BLaER1 (cell line): Measurements from ENCODE around the gene METTL4.
"Not testable (repeated sequence)": the region's sequence is repeated elsewhere in the genome, so short reads cannot be mapped to it uniquely, and the experiment has no call there.

Experiments used
- H3K27ac ChIP-seq: shearing (Covaris generic); formaldehyde crosslinking; 2 replicates; pipeline ENCODE4 v1.8.1; 2022
- H3K27me3 ChIP-seq: shearing (Covaris generic); formaldehyde crosslinking; 2 replicates; pipeline ENCODE4 v1.8.1; 2022
- H3K36me3 ChIP-seq: shearing (Covaris generic); formaldehyde crosslinking; 2 replicates; pipeline ENCODE4 v1.8.1; 2022
- H3K4me1 ChIP-seq: shearing (Covaris generic); formaldehyde crosslinking; 2 replicates; pipeline ENCODE4 v1.8.1; 2022
- H3K4me2 ChIP-seq: shearing (Covaris generic); formaldehyde crosslinking; 2 replicates; pipeline ENCODE4 v1.8.1; 2022
- H3K4me3 ChIP-seq: shearing (Covaris generic); formaldehyde crosslinking; 2 replicates; pipeline ENCODE4 v1.8.1; 2022
- H3K9ac ChIP-seq: shearing (Covaris generic); formaldehyde crosslinking; 2 replicates; pipeline ENCODE4 v1.8.1; 2022
- H3K9me3 ChIP-seq: shearing (Covaris generic); formaldehyde crosslinking; 2 replicates; pipeline ENCODE4 v1.8.1; 2022
- H4K20me1 ChIP-seq: shearing (Covaris generic); formaldehyde crosslinking; 2 replicates; pipeline ENCODE4 v1.8.1; 2022
- Cebpa-rat ChIP-seq: shearing (Covaris generic); IDR thresholded peaks from 2 replicates; pipeline ENCODE4 v1.8.1; 2022

METTL4 gene

GRCh38 chr18:2568605-2569004 is 2.7 kb downstream of the METTL4 start:
- Histone ChIP-seq H3K9ac (no peak overlapping the region), H3K4me3 (no peak overlapping the region)
- no peak for TF ChIP-seq Cebpa-rat

GRCh38 chr18:2568129-2568528 is 3.2 kb downstream of the METTL4 start:
- peaks cover 32% of the 10 kb centered on the region for H3K4me1 ChIP-seq
- no peaks in the 10 kb centered on the region for H3K9me3 ChIP-seq
- TF ChIP-seq Cebpa-rat, result no peak
- peaks cover 22% of the 10 kb centered on the region for H3K36me3 ChIP-seq
- no peak overlapping the region for H3K9ac ChIP-seq
- no peaks in the 10 kb centered on the region for H4K20me1 ChIP-seq
- no peaks in the 10 kb centered on the region for H3K27me3 ChIP-seq
- H3K4me3 ChIP-seq, result no peak overlapping the region
- H3K4me2 ChIP-seq, result no peak overlapping the region
- H3K27ac ChIP-seq, result no peak overlapping the region

More at GRCh38 chr18:2568605-2569004, 2.7 kb downstream of the METTL4 start:
- Histone ChIP-seq H3K4me1 (peaks cover 37% of the 10 kb centered on the region), H4K20me1 (no peaks in the 10 kb centered on the region), H3K9me3 (no peaks in the 10 kb centered on the region), H3K27ac (no peak overlapping the region), H3K36me3 (peaks cover 19% of the 10 kb centered on the region), H3K4me2 (no peak overlapping the region), H3K27me3 (no peaks in the 10 kb centered on the region)

- Histone ChIP-seq H3K27me3 (no peaks in the 10 kb centered on the region), H3K4me2 (no peak overlapping the region), H3K9me3 (no peaks in the 10 kb centered on the region), H3K36me3 (peaks cover 37% of the 10 kb centered on the region), H3K4me1 (peaks cover 11% of the 10 kb centered on the region), H3K9ac (no peak overlapping the region), H3K4me3 (no peak overlapping the region), H3K27ac (no peak overlapping the region), H4K20me1 (no peaks in the 10 kb centered on the region)
- no peak for TF ChIP-seq Cebpa-rat
These were observed 6.9 kb downstream of the METTL4 start for GRCh38 chr18:2564373-2564772.

DNA sequence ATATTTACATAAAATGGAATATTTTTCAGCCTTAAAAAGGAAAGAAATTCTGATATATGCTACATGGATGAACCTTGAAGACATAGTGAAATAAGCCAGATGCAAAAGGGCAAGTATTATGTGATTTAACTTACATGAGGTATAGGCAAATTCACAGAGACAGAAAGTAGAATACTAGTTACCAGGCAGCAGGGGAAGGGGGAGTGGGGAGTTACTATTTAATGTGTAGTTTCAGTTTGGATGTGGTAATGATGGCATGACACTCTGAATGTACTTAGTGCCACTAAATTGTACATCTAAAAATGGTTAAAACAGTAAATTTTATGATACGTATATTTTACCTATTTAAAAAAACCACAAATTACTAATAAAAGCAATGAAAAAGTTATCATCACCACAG is 12.1 kb downstream of the METTL4 start:
- Histone ChIP-seq H3K4me3 (no peak overlapping the region), H3K27me3 (no peaks in the 10 kb centered on the region), H3K4me1 (0 out of 2 replicates have a peak, but pooled peaks cover 5% of the 10 kb centered on the region), H3K36me3 (peaks cover 23% of the 10 kb centered on the region), H4K20me1 (no peaks in the 10 kb centered on the region), H3K27ac (no peak overlapping the region), H3K9ac (no peak overlapping the region), H3K4me2 (no peak overlapping the region), H3K9me3 (no peaks in the 10 kb centered on the region)
- no peak for TF ChIP-seq Cebpa-rat

DNA sequence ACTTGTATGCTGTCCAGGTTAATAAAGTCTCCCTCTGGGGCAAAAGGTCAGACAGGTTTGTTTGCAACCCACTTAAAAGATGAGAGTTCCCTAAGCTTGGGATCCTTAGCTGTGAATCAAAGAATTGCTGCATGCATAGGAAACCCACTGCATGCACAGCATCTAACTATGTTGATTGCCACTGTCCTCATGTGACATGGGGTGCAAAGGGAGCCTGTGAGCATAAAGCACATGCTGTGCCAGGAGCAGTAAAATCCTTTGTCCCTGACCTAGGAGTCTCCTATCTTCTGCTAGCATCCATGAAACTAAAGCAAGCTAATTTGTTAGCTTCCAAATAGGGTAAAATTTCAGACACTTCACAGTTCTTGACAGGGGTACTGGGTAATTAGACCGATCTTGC is 13.8 kb downstream of the METTL4 start:
- H3K4me2 ChIP-seq, result no peak overlapping the region
- H3K36me3 ChIP-seq, result peaks cover 10% of the 10 kb centered on the region
- 0 out of 2 replicates have a peak, but pooled peaks cover 5% of the 10 kb centered on the region for H3K4me1 ChIP-seq
- no peaks in the 10 kb centered on the region for H4K20me1 ChIP-seq
- H3K9ac ChIP-seq, result no peak overlapping the region
- no peaks in the 10 kb centered on the region for H3K27me3 ChIP-seq
- TF ChIP-seq Cebpa-rat, result no peak
- no peak overlapping the region for H3K4me3 ChIP-seq
- no peaks in the 10 kb centered on the region for H3K9me3 ChIP-seq
- H3K27ac ChIP-seq, result no peak overlapping the region

GRCh38 chr18:2555895-2556294 is 15.4 kb downstream of the METTL4 start:
- Histone ChIP-seq H3K36me3 (peaks cover 12% of the 10 kb centered on the region), H3K9me3 (no peaks in the 10 kb centered on the region), H4K20me1 (no peaks in the 10 kb centered on the region), H3K27me3 (no peaks in the 10 kb centered on the region), H3K27ac (no peak overlapping the region), H3K4me1 (0 out of 2 replicates have a peak, but pooled peaks cover 4% of the 10 kb centered on the region), H3K9ac (no peak overlapping the region), H3K4me3 (no peak overlapping the region), H3K4me2 (no peak overlapping the region)
- no peak for TF ChIP-seq Cebpa-rat

- Histone ChIP-seq H3K4me2 (no peak overlapping the region), H3K4me3 (no peak overlapping the region), H3K27me3 (no peaks in the 10 kb centered on the region), H3K9me3 (no peaks in the 10 kb centered on the region), H3K27ac (no peak overlapping the region), H4K20me1 (no peaks in the 10 kb centered on the region), H3K9ac (no peak overlapping the region), H3K36me3 (peaks cover 12% of the 10 kb centered on the region), H3K4me1 (no peaks in the 10 kb centered on the region)
- TF ChIP-seq Cebpa-rat, result no peak
These were observed 16.6 kb downstream of the METTL4 start for GRCh38 chr18:2554696-2555095.

- Histone ChIP-seq H3K27ac (no peak overlapping the region), H3K9ac (no peak overlapping the region), H3K9me3 (no peaks in the 10 kb centered on the region), H3K27me3 (no peaks in the 10 kb centered on the region), H3K36me3 (peaks cover 13% of the 10 kb centered on the region), H3K4me1 (no peaks in the 10 kb centered on the region), H4K20me1 (no peaks in the 10 kb centered on the region), H3K4me3 (no peak overlapping the region), H3K4me2 (no peak overlapping the region)
- no peak for TF ChIP-seq Cebpa-rat
These were observed 19.9 kb downstream of the METTL4 start for GRCh38 chr18:2551425-2551824.

GRCh38 chr18:2549462-2549861 is 21.8 kb downstream of the METTL4 start:
- peaks cover 13% of the 10 kb centered on the region for H3K36me3 ChIP-seq
- H3K27me3 ChIP-seq, result no peaks in the 10 kb centered on the region
- H4K20me1 ChIP-seq, result no peaks in the 10 kb centered on the region
- no peaks in the 10 kb centered on the region for H3K9me3 ChIP-seq
- TF ChIP-seq Cebpa-rat, result no peak
- H3K27ac ChIP-seq, result no peak overlapping the region
- H3K9ac ChIP-seq, result no peak overlapping the region
- no peak overlapping the region for H3K4me3 ChIP-seq
- H3K4me2 ChIP-seq, result no peak overlapping the region
- no peaks in the 10 kb centered on the region for H3K4me1 ChIP-seq

- no peaks in the 10 kb centered on the region for H4K20me1 ChIP-seq
- no peak overlapping the region for H3K4me3 ChIP-seq
- H3K27ac ChIP-seq, result no peak overlapping the region
- no peaks in the 10 kb centered on the region for H3K27me3 ChIP-seq
- peaks cover 13% of the 10 kb centered on the region for H3K36me3 ChIP-seq
- no peak overlapping the region for H3K4me2 ChIP-seq
- TF ChIP-seq Cebpa-rat, result no peak
- H3K4me1 ChIP-seq, result peaks cover 15% of the 10 kb centered on the region
- no peaks in the 10 kb centered on the region for H3K9me3 ChIP-seq
- H3K9ac ChIP-seq, result no peak overlapping the region
These were observed 23.7 kb downstream of the METTL4 start for GRCh38 chr18:2547477-2548087.

DNA sequence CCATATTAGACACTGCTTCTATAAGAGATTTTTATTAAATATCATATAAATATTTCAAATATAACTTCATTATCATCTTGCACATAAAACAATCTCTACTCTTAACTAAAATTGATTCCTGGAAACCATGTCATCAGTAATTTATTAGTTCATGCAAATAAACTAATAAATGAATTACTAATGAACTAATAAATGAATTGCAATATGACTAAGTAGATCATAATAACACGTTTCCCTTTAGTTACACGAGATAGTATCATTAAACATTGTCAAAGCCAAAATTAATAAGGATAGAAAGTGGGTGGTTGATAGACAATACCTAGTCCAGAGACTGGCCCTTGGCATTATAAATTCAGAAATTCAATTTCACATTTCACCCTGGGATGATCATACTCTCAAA is 26.1 kb downstream of the METTL4 start:
- Histone ChIP-seq H3K27ac (no peak overlapping the region), H3K4me1 (peaks cover 35% of the 10 kb centered on the region), H3K9ac (no peak overlapping the region), H3K4me3 (no peak overlapping the region), H3K36me3 (peaks cover 5% of the 10 kb centered on the region; the same call in 1 of the 2 replicates), H3K9me3 (no peaks in the 10 kb centered on the region), H3K27me3 (no peaks in the 10 kb centered on the region), H3K4me2 (no peak overlapping the region), H4K20me1 (no peaks in the 10 kb centered on the region)
- no peak for TF ChIP-seq Cebpa-rat

- peaks cover 40% of the 10 kb centered on the region for H3K4me1 ChIP-seq
- not testable (repeated sequence) for H3K4me3 ChIP-seq, H3K9me3 ChIP-seq, H3K27me3 ChIP-seq, H3K9ac ChIP-seq, H4K20me1 ChIP-seq, H3K36me3 ChIP-seq
- H3K27ac ChIP-seq, result 0 out of 2 replicates have a peak overlapping the region, but pooled peaks have one; percentile 61
- peak overlapping the region; percentile 62 for H3K4me2 ChIP-seq
These were observed 29.3 kb downstream of the METTL4 start for GRCh38 chr18:2541925-2542563.
